Effector memory CD8-positive, alpha-beta T cell (primary cell): ENCODE results near the gene GCK.

ENCODE experiments used
- ATAC-seq: fragments of 150-1000 bp; cut with Tn5 transposase; replicated peaks from 2 replicates; pipeline ENCODE4 v1.10.0; 2021; ENCODE audit warnings: mild to moderate bottlenecking, moderate library complexity
- DNase-seq, 3 experiments: peaks; one replicate each; pipeline ENCODE4 v3.0.0; 2021
- H3K27ac Mint-ChIP-seq, 2 donors: one replicate each; pipeline ENCODE4 v1.8.0; 2022; ENCODE audit warnings: mild to moderate bottlenecking in 2 of 2, mixed read lengths in 2 of 2, moderate library complexity in 2 of 2
- H3K27me3 Mint-ChIP-seq, 2 donors: one replicate each; pipeline ENCODE4 v1.8.0; 2022; ENCODE audit warnings: mixed read lengths in 2 of 2
- H3K36me3 Mint-ChIP-seq: one replicate; pipeline ENCODE4 v1.8.0; 2022; ENCODE audit warnings: mild to moderate bottlenecking, moderate library complexity, mixed read lengths; ENCODE audit not compliant: insufficient read depth
- H3K4me1 Mint-ChIP-seq, 2 donors: one replicate each; pipeline ENCODE4 v1.8.0; 2022; ENCODE audit warnings: low read depth in 2 of 2, mixed read lengths in 2 of 2
- H3K4me3 Mint-ChIP-seq, 2 donors: one replicate each; pipeline ENCODE4 v1.8.0; 2022; ENCODE audit warnings: mild to moderate bottlenecking in 2 of 2, mixed read lengths in 2 of 2, moderate library complexity in 2 of 2
- H3K9me3 Mint-ChIP-seq, 2 donors: one replicate each; pipeline ENCODE4 v1.8.0; 2022; ENCODE audit warnings: mixed read lengths in 2 of 2

The GCK gene

GRCh38 chr7:44095781-44096180 lies 93.5 kb downstream of the GCK start:
- H3K9me3 Mint-ChIP-seq: no peaks in the 10 kb centered on the region
- H3K36me3 Mint-ChIP-seq: peaks cover 5% of the 10 kb centered on the region
- no peak for ATAC-seq
- H3K27me3 Mint-ChIP-seq: peaks cover 2 to 18% of the 10 kb centered on the region in 2 donors
- H3K4me3 Mint-ChIP-seq: no peak overlapping the region
- H3K27ac Mint-ChIP-seq: no peak overlapping the region
- H3K4me1 Mint-ChIP-seq: no peaks in the 10 kb centered on the region
- DNase-seq: no peak

DNA sequence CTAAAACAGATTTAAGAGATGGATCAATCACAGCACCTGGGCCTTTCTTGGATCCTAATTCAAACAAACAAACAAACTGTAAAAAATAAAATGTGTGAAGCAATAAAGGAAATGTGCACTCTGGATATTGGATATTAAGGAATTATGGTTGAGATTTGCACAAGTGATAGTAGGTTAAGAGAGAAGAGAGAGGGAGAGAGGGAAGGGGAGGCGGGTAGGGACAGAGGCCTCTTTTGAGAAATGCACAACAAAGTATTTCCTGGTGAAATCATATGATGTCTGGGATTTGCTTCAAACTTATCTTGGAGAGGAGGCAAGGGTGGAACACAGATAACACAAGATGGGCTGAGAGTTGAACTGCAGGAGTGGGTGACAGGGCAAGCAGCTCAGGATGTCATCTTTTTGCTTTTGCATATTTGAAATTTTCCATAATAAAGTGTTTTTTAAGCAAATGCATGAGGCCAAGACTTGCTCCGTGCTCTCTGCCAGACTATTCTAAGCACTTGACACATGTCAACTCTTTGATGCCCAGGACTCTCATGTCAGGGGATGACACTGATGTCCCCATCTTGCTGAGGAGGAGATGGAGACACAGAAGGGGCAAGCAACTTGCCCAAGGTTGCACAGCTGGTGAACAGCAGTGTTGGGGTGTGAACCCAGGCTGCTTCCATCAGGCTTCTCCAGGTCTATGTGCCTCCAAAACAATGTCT lies 94.2 kb downstream of the GCK start:
- no peaks in the 10 kb centered on the region for H3K9me3 Mint-ChIP-seq
- H3K4me3 Mint-ChIP-seq: no peak overlapping the region
- peaks cover 5% of the 10 kb centered on the region for H3K36me3 Mint-ChIP-seq
- DNase-seq (no peak), ATAC-seq (no peak)
- H3K27ac Mint-ChIP-seq: peak overlapping the region in 1 of 2 donors; percentile 1
- H3K27me3 Mint-ChIP-seq: peaks cover 5 to 16% of the 10 kb centered on the region in 2 donors
- H3K4me1 Mint-ChIP-seq: no peaks in the 10 kb centered on the region

DNA sequence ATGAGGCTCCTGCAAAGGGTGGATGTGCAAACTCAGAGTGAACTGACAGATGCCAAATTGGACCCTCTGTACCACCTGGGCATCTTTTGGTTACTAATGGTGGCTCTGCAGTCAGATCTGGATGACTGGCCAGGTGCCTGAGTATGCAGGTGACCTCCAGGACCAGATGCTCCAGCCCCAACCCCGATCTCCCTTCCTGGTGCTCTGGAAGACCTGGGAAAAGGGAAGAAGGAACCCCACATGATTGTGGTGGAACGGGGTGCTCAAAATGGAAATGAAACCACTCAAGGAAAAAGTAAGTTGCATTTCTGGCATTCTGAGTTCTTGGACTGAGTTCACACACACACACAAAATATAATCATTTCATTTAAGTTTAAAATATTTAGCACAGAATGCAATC lies 94.9 kb downstream of the GCK start:
- H3K4me1 Mint-ChIP-seq: no peaks in the 10 kb centered on the region
- no peak overlapping the region for H3K4me3 Mint-ChIP-seq
- no peak for DNase-seq
- H3K9me3 Mint-ChIP-seq: no peaks in the 10 kb centered on the region
- H3K27ac Mint-ChIP-seq: peak overlapping the region in 1 of 2 donors; percentile 1
- peaks cover 5% of the 10 kb centered on the region for H3K36me3 Mint-ChIP-seq
- peaks cover 5 to 16% of the 10 kb centered on the region in 2 donors for H3K27me3 Mint-ChIP-seq
- ATAC-seq: no peak
